Lower leg skin (tissue), 3 donors: Measurements from ENCODE around the gene GFPT1.

Source experiments
- POLR2A ChIP-seq, 2 donors: fragments of 450-650 bp; IDR thresholded peaks; one replicate each; pipeline ENCODE4 v1.6.1; 2016 to 2017; ENCODE audit warnings: antibody characterized with exemption in 2 of 2, mild to moderate bottlenecking in 1 of 2, moderate library complexity in 1 of 2
- TF ChIP-seq, protein P1 (sequence below), 3 donors: fragments of 450-650 bp; IDR thresholded peaks; one replicate each; pipeline ENCODE4 v1.5.1; 2016; ENCODE audit warnings: antibody characterized with exemption in 3 of 3, mild to moderate bottlenecking in 3 of 3, moderate library complexity in 2 of 3

DNA sequence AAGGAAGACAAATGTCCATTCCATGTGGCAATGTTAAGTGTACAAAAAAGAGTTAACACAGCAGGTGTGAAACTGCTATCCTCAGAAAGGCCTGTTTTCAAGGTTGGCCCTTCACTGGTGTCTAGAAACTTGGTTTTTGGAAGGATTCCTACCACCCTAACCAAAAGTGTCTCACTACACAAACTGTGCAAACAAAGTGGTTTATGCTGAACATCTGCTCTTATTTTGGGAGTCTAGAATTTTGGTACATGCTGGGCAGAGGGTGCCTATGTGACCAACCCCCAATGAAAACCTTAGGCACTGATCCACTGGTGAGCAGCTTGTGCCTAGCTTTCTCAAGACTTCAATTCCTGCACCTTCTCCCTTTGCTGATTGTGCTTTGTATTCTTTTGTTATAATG is 14.3 kb downstream of the GFPT1 start:
- no peak for TF ChIP-seq POLR2A (IDR thresholded peaks at IDR 0.05)
- TF ChIP-seq, protein P1, sequence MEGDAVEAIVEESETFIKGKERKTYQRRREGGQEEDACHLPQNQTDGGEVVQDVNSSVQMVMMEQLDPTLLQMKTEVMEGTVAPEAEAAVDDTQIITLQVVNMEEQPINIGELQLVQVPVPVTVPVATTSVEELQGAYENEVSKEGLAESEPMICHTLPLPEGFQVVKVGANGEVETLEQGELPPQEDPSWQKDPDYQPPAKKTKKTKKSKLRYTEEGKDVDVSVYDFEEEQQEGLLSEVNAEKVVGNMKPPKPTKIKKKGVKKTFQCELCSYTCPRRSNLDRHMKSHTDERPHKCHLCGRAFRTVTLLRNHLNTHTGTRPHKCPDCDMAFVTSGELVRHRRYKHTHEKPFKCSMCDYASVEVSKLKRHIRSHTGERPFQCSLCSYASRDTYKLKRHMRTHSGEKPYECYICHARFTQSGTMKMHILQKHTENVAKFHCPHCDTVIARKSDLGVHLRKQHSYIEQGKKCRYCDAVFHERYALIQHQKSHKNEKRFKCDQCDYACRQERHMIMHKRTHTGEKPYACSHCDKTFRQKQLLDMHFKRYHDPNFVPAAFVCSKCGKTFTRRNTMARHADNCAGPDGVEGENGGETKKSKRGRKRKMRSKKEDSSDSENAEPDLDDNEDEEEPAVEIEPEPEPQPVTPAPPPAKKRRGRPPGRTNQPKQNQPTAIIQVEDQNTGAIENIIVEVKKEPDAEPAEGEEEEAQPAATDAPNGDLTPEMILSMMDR (IDR thresholded peaks at IDR 0.05): no peak
